Neutrophil (primary cell): ENCODE results near the gene SLC7A14.

Experiments used
- H3K27ac ChIP-seq: fragments of 200-600 bp; sonication (generic); 2 replicates; pipeline ENCODE4 v1.5.1; 2016; ENCODE audit warnings: mild to moderate bottlenecking, moderate library complexity
- H3K27me3 ChIP-seq: fragments of 200-600 bp; sonication (generic); 2 replicates; pipeline ENCODE4 v1.6.0; 2016; ENCODE audit warnings: mild to moderate bottlenecking
- H3K36me3 ChIP-seq: fragments of 200-600 bp; sonication (generic); 2 replicates; pipeline ENCODE4 v1.5.1; 2017
- H3K4me1 ChIP-seq, 2 experiments: fragments of 200-600 bp in 1 of 2; sonication (generic) in 1 of 2; 1 replicate in 1 of 2; 2 replicates in 1 of 2; pipeline versions ENCODE4 v1.5.1 to v1.6.1; 2013 to 2016; ENCODE audit warnings: low read depth in 1 of 2, low read length in 1 of 2, mild to moderate bottlenecking in 1 of 2, moderate library complexity in 1 of 2; ENCODE audit not compliant: control insufficient read depth in 1 of 2, insufficient read depth in 1 of 2
- H3K4me3 ChIP-seq, 2 experiments: fragments of 200-600 bp in 1 of 2; sonication (generic) in 1 of 2; 1 replicate in 1 of 2; 2 replicates in 1 of 2; pipeline ENCODE4 v1.5.1; 2013 to 2016; ENCODE audit warnings: low read depth in 1 of 2, low read length in 1 of 2, mild to moderate bottlenecking in 1 of 2, moderate library complexity in 1 of 2
- H3K9me3 ChIP-seq: fragments of 200-600 bp; sonication (generic); 2 replicates; pipeline ENCODE4 v1.5.1; 2016
- TF ChIP-seq, protein P1 (sequence below): fragments of 200-600 bp; sonication (generic); IDR thresholded peaks from 2 replicates; pipeline ENCODE4 v1.5.1; 2016; ENCODE audit warnings: antibody characterized with exemption

The SLC7A14 gene

DNA sequence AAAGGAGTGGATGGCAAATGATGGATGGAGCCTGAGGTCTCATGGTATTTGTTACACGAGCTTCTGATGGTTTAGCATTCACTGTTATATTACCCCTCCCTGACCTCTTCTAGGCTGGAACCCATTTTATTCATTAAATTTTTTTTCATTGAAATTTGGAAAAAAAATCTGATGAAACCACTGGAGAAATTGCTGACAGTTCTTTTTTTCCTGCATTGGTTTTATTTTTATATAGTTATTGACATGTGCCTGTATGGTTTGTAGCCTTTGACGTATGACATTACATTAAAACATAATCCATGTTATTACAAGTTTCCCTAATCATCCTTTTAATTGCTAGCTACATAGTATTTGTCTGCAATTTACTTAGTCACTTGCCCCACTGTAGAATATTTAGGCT is 85.4 kb downstream of the SLC7A14 start:
- Histone ChIP-seq H3K4me1 (no peaks in the 10 kb centered on the region), H3K27ac (no peak overlapping the region), H3K27me3 (peaks cover 7% of the 10 kb centered on the region), H3K9me3 (no peaks in the 10 kb centered on the region), H3K36me3 (no peaks in the 10 kb centered on the region), H3K4me3 (no peak overlapping the region)
- TF ChIP-seq, protein P1, sequence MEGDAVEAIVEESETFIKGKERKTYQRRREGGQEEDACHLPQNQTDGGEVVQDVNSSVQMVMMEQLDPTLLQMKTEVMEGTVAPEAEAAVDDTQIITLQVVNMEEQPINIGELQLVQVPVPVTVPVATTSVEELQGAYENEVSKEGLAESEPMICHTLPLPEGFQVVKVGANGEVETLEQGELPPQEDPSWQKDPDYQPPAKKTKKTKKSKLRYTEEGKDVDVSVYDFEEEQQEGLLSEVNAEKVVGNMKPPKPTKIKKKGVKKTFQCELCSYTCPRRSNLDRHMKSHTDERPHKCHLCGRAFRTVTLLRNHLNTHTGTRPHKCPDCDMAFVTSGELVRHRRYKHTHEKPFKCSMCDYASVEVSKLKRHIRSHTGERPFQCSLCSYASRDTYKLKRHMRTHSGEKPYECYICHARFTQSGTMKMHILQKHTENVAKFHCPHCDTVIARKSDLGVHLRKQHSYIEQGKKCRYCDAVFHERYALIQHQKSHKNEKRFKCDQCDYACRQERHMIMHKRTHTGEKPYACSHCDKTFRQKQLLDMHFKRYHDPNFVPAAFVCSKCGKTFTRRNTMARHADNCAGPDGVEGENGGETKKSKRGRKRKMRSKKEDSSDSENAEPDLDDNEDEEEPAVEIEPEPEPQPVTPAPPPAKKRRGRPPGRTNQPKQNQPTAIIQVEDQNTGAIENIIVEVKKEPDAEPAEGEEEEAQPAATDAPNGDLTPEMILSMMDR, result no peak

DNA sequence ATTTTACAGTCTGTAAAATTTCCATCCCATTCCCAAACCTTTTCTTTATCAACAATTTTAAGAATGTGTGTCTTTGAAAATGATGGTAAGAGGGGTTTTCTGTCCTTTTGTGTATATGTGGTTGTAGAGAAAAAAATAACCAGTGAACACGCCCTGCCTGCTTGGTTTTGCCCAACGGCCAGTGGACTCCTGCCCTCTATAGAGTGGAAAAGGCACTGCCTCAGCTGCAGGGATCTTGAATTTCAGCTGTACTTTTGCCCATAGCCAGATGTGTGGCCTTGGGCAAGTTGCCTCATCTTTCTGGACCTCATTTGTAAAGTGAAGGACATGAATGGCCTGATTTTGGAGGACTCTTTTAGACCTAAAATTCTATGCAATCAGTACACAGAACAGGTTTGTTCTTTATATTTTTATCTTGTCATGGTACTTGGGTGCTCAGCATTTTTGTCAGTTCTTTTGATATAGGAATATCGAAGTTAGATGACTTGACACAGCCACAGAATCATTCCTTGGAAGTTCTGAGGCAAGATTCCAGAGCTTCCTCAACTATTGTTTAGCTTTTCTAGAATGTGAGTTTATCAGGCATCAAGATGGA is 86.2 kb downstream of the SLC7A14 start:
- Histone ChIP-seq H3K36me3 (no peaks in the 10 kb centered on the region), H3K4me3 (no peak overlapping the region), H3K27me3 (peaks cover 7% of the 10 kb centered on the region), H3K27ac (no peak overlapping the region), H3K4me1 (no peaks in the 10 kb centered on the region), H3K9me3 (no peaks in the 10 kb centered on the region)
- TF ChIP-seq, protein P1, result no peak

- no peaks in the 10 kb centered on the region for H3K36me3 ChIP-seq
- no peak overlapping the region for H3K27ac ChIP-seq
- no peak overlapping the region for H3K4me3 ChIP-seq
- H3K9me3 ChIP-seq, result no peaks in the 10 kb centered on the region
- H3K27me3 ChIP-seq, result peaks cover 7% of the 10 kb centered on the region
- no peaks in the 10 kb centered on the region for H3K4me1 ChIP-seq
- TF ChIP-seq, protein P1, result no peak
Observed at GRCh38 chr3:170497207-170498095, 88.4 kb downstream of the SLC7A14 start.

GRCh38 chr3:170496868-170497140 is 89.1 kb downstream of the SLC7A14 start:
- Histone ChIP-seq H3K4me3 (no peak overlapping the region), H3K36me3 (no peaks in the 10 kb centered on the region), H3K4me1 (no peaks in the 10 kb centered on the region), H3K27me3 (peaks cover 7% of the 10 kb centered on the region), H3K9me3 (no peaks in the 10 kb centered on the region), H3K27ac (no peak overlapping the region)
- TF ChIP-seq, protein P1, result no peak

DNA sequence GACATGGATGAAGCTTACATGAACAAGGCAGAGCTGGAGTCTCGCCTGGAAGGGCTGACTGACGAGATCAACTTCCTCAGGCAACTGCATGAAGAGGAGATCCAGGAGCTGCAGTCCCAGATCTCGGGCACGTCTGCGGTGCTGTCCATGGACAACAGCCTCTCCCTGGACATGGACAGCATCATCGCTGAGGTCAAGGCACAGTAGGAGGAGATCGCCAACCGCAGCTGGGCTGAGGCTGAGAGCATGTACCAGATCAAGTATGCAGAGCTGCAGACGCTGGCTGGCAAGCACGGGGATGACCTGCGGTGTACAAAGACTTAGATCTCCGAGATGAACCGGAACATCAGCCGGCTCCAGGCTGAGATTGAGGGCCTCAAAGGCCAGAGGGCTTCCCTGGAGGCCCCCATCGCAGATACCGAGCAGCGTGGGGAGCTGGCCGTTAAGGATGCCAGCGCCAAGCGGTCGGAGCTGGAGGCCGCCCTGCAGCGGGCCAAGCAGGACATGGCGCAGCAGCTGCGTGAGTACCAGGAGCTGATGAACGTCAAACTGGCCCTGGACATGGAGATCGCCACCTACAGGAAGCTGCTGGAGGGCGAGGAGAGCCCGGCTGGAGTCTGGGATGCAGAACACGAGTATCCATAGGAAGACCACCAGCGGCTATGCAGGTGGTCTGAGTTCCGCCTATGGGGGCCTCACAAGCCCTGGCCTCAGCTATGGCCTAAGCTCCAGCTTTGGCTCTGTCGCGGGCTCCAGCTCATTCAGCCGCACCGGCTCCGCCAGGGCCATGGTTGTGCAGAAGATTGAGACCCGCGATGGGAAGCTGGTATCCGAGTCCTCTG is 89.6 kb downstream of the SLC7A14 start:
- Histone ChIP-seq H3K9me3 (no peaks in the 10 kb centered on the region), H3K36me3 (no peaks in the 10 kb centered on the region), H3K4me1 (no peaks in the 10 kb centered on the region), H3K27ac (no peak overlapping the region), H3K27me3 (peaks cover 7% of the 10 kb centered on the region), H3K4me3 (no peak overlapping the region)
- TF ChIP-seq, protein P1, result no peak
